Ishikawa (cell line): ENCODE data around the gene PDP2.

ENCODE experiments used
- CEBPB ChIP-seq: IDR thresholded peaks from 2 replicates; pipeline ENCODE4 v1.6.1; 2012
- CREB1 ChIP-seq: IDR thresholded peaks from 2 replicates; pipeline ENCODE4 v1.6.1; 2012; ENCODE audit warnings: low read depth
- EGR1 ChIP-seq: IDR thresholded peaks from 2 replicates; pipeline ENCODE4 v1.6.1; 2012
- EP300 ChIP-seq: IDR thresholded peaks from 2 replicates; pipeline ENCODE4 v1.6.1; 2012; ENCODE audit warnings: borderline replicate concordance
- FOXM1 ChIP-seq: IDR thresholded peaks from 2 replicates; pipeline ENCODE4 v1.6.1; 2012; ENCODE audit warnings: low read depth, borderline replicate concordance
- MAX ChIP-seq: IDR thresholded peaks from 2 replicates; pipeline ENCODE4 v1.6.1; 2012
- NFIC ChIP-seq: IDR thresholded peaks from 2 replicates; pipeline ENCODE4 v1.6.1; 2012
- RAD21 ChIP-seq: IDR thresholded peaks from 2 replicates; pipeline ENCODE4 v1.6.1; 2012; ENCODE audit warnings: low read depth
- REST ChIP-seq: IDR thresholded peaks from 2 replicates; pipeline ENCODE4 v1.6.1; 2012; ENCODE audit warnings: low read depth, mild to moderate bottlenecking
- TAF1 ChIP-seq: IDR thresholded peaks from 2 replicates; pipeline ENCODE4 v1.6.1; 2012; ENCODE audit warnings: low read depth, mild to moderate bottlenecking
- TCF12 ChIP-seq: IDR thresholded peaks from 2 replicates; pipeline ENCODE4 v1.6.1; 2012; ENCODE audit warnings: low read depth
- TEAD4 ChIP-seq: IDR thresholded peaks from 2 replicates; pipeline ENCODE4 v1.6.1; 2012
- USF1 ChIP-seq: IDR thresholded peaks from 2 replicates; pipeline ENCODE4 v1.6.1; 2012
- YY1 ChIP-seq: IDR thresholded peaks from 2 replicates; pipeline ENCODE4 v1.6.1; 2012; ENCODE audit warnings: low read depth
- ZBTB7A ChIP-seq: IDR thresholded peaks from 2 replicates; pipeline ENCODE4 v1.6.1; 2012; ENCODE audit warnings: low read depth

PDP2 gene

GRCh38 chr16:66924527-66925321 lies 44.4 kb downstream of the PDP2 start:
- no peak for TF ChIP-seq FOXM1
- no peak for TF ChIP-seq ZBTB7A
- no peak for TF ChIP-seq TEAD4
- TF ChIP-seq EGR1: no peak
- TF ChIP-seq NFIC: no peak
- TF ChIP-seq CREB1: no peak
- no peak for TF ChIP-seq MAX
- no peak for TF ChIP-seq REST
- TF ChIP-seq CEBPB: no peak
- TF ChIP-seq TAF1: no peak
- no peak for TF ChIP-seq TCF12
- no peak; the same call in 1 of the 2 replicates for TF ChIP-seq RAD21
- TF ChIP-seq YY1: no peak
- TF ChIP-seq USF1: no peak
- no peak for TF ChIP-seq EP300

- TF ChIP-seq TAF1 (no peak), YY1 (no peak), TEAD4 (no peak), CEBPB (no peak)
These were observed 45.1 kb downstream of the PDP2 start, which contains the start of gene RRAD for GRCh38 chr16:66925322-66925840. RRAD (minus strand) TSS chr16:66925535; CDS start chr16:66925179, 356 bp downstream.

GRCh38 chr16:66926171-66926947 lies 46.0 kb downstream of the PDP2 start:
- TF ChIP-seq NFIC (no peak), FOXM1 (no peak), EP300 (no peak), TCF12 (no peak), YY1 (no peak)

GRCh38 chr16:66926961-66927436 lies 46.7 kb downstream of the PDP2 start:
- TF ChIP-seq TCF12 (no peak), TEAD4 (no peak), CEBPB (no peak), NFIC (no peak), RAD21 (no peak), YY1 (no peak), FOXM1 (no peak), ZBTB7A (no peak), USF1 (no peak), TAF1 (no peak), EGR1 (no peak), REST (no peak), EP300 (no peak), CREB1 (no peak), MAX (no peak)

GRCh38 chr16:66927918-66928649 lies 47.8 kb downstream of the PDP2 start:
- TF ChIP-seq EGR1 (no peak), REST (no peak), CEBPB (no peak), CREB1 (no peak), TEAD4 (no peak), ZBTB7A (no peak), EP300 (no peak), NFIC (no peak)
